ENCODE data around the gene SSRP1. TPM values are rescaled to one million over a fixed set of nuclear protein-coding genes. Genes with fewer than 3 reads are reported as not detected.

The SSRP1 gene, protein sequence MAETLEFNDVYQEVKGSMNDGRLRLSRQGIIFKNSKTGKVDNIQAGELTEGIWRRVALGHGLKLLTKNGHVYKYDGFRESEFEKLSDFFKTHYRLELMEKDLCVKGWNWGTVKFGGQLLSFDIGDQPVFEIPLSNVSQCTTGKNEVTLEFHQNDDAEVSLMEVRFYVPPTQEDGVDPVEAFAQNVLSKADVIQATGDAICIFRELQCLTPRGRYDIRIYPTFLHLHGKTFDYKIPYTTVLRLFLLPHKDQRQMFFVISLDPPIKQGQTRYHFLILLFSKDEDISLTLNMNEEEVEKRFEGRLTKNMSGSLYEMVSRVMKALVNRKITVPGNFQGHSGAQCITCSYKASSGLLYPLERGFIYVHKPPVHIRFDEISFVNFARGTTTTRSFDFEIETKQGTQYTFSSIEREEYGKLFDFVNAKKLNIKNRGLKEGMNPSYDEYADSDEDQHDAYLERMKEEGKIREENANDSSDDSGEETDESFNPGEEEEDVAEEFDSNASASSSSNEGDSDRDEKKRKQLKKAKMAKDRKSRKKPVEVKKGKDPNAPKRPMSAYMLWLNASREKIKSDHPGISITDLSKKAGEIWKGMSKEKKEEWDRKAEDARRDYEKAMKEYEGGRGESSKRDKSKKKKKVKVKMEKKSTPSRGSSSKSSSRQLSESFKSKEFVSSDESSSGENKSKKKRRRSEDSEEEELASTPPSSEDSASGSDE
- total RNA-seq, result 78.6 and 82.5 TPM in 2 replicates

DNA sequence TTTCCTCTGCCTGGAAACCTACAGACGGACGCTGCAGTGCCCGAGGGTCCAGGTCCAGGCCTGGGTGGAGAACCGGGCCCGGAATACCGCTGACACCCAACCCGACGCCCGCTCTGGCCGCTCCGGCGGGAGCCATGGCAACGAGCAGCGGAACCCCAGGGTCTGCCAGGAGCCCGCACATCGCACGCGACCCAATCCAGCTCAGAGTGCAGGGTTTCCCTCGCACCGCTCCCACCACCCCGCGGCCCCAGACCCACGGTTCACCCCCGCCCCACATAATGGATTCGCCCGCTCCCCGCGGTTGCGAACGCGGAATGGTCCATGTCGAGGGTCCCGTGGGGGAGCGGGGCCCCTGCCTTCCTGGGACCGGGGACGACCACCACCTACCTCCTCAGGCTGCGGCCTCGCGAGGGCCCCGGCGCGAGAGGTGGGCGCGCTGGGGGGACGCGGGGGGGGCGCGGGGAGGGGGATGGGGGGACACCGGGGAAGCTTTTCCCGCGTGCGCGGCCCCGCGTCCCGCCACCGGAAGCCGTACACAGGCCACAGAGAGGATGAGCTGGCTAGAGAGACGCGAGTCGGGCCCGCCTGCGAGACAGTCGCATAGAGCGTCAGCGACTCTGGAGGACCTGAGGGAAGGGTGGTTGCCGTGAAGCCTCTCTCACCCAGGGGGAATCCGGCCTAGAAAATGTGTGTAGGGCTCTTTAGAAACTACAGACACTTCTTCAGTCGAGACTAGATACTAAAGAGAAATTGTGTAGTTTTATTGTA, at the start of gene SSRP1:
TSS of gene SSRP1 (minus strand) at position 550 of the 768 bp plus-strand sequence. CDS start 771 bp downstream, outside the sequence.

GRCh38 chr11:57380975-57381374, 45.3 kb upstream of the SSRP1 start, which contains the start of gene PRG3:
Gene PRG3 (minus strand): TSS chr11:57381150. CDS start chr11:57380708, 442 bp downstream.

DNA sequence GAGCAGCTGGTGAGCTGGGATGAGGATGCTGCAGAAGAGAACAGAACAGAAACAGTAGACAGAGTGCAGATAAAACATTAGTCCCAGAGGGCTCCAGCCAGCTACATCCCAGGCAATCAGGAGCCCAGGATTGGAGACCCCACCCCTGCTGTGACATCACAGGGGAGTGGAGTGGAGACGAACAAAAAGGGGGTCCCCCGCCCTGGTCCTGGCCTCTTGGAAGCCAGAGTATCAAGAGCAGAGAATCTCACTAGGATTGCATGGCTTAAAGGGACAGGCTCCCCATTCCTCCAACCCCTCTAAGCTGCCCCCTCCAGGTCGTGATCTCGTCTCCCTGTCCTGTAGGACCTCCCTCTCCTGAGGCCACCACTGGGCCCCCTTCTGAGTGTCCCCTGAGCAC, 2.5 kb upstream of the SSRP1 start, which contains the start of gene P2RX3:
TSS of gene P2RX3 (plus strand) at position 211 of the 400 bp plus-strand sequence. CDS start 199 bp downstream, outside the sequence.

GRCh38 chr11:57324886-57325734, 10.6 kb downstream of the SSRP1 start, which contains the start of gene TNKS1BP1:
Gene TNKS1BP1 (minus strand): TSS chr11:57324952. CDS start chr11:57321885, 3,067 bp downstream.

Other genes with a start within 250 kb of the SSRP1 start
- gene LRRC55, start 153.9 kb downstream of the SSRP1 start, total RNA-seq, result not detected in 2 replicates
- gene APLNR, start 98.6 kb downstream of the SSRP1 start, total RNA-seq, result not detected in 2 replicates
- gene TNKS1BP1, start 10.9 kb downstream of the SSRP1 start, total RNA-seq, result 96.8 and 147 TPM in 2 replicates
- not detected in 2 replicates for gene P2RX3, start 2.5 kb upstream of the SSRP1 start, total RNA-seq
- not detected in 2 replicates for gene PRG3, start 45.3 kb upstream of the SSRP1 start, total RNA-seq
- gene PRG2, start 54.8 kb upstream of the SSRP1 start, total RNA-seq, result not detected in 2 replicates
- 3.8 and 23.4 TPM in 2 replicates for gene SLC43A3, start 91.2 kb upstream of the SSRP1 start, total RNA-seq
- not detected in 2 replicates for gene RTN4RL2, start 124.6 kb upstream of the SSRP1 start, total RNA-seq
- gene SLC43A1, start 179.8 kb upstream of the SSRP1 start, total RNA-seq, result 1.2 and 5.5 TPM in 2 replicates
- 45.2 and 50.1 TPM in 2 replicates for gene TIMM10, start 194.9 kb upstream of the SSRP1 start, total RNA-seq
- not detected in 2 replicates for gene SMTNL1, start 201.7 kb upstream of the SSRP1 start, total RNA-seq
- 12.1 and 38.8 TPM in 2 replicates for gene UBE2L6, start 231.8 kb upstream of the SSRP1 start, total RNA-seq